ENCODE data around the gene DEFB128.

DNA sequence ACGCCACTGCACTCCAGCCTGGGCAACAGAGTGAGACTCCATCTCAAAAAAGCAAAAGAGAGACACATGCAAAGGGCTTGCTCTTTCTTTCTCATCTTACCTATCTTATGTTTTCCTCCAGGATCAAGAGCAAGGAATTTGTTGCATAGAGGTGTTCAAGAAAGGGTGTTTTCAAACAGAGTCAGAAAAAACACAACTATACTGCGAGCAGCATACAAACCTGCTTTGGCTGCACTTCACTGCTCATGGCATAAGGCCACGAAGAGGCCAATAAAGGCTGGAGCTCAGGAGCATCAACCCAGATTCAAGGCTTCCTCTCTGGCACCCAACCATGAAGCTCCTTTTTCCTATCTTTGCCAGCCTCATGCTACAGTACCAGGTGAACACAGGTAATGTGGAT, 37.4 kb upstream of the DEFB128 start, which contains the start of gene DEFB129:
- TF ChIP-seq, protein P1, sequence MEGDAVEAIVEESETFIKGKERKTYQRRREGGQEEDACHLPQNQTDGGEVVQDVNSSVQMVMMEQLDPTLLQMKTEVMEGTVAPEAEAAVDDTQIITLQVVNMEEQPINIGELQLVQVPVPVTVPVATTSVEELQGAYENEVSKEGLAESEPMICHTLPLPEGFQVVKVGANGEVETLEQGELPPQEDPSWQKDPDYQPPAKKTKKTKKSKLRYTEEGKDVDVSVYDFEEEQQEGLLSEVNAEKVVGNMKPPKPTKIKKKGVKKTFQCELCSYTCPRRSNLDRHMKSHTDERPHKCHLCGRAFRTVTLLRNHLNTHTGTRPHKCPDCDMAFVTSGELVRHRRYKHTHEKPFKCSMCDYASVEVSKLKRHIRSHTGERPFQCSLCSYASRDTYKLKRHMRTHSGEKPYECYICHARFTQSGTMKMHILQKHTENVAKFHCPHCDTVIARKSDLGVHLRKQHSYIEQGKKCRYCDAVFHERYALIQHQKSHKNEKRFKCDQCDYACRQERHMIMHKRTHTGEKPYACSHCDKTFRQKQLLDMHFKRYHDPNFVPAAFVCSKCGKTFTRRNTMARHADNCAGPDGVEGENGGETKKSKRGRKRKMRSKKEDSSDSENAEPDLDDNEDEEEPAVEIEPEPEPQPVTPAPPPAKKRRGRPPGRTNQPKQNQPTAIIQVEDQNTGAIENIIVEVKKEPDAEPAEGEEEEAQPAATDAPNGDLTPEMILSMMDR (IDR thresholded peaks at IDR 0.05) = no peak
- no peak for TF ChIP-seq POLR2A (IDR thresholded peaks at IDR 0.05)
